GM19238 (cell line): ENCODE data around the gene LMAN2L.
"Not testable (repeated sequence)": the region's sequence is repeated elsewhere in the genome, so short reads cannot be mapped to it uniquely, and the experiment has no call there.

Source experiments
- DNase-seq: peaks from one replicate; pipeline ENCODE4 v3.0.0; 2011; ENCODE audit warnings: low spot score; ENCODE audit not compliant: insufficient read length

LMAN2L gene

DNA sequence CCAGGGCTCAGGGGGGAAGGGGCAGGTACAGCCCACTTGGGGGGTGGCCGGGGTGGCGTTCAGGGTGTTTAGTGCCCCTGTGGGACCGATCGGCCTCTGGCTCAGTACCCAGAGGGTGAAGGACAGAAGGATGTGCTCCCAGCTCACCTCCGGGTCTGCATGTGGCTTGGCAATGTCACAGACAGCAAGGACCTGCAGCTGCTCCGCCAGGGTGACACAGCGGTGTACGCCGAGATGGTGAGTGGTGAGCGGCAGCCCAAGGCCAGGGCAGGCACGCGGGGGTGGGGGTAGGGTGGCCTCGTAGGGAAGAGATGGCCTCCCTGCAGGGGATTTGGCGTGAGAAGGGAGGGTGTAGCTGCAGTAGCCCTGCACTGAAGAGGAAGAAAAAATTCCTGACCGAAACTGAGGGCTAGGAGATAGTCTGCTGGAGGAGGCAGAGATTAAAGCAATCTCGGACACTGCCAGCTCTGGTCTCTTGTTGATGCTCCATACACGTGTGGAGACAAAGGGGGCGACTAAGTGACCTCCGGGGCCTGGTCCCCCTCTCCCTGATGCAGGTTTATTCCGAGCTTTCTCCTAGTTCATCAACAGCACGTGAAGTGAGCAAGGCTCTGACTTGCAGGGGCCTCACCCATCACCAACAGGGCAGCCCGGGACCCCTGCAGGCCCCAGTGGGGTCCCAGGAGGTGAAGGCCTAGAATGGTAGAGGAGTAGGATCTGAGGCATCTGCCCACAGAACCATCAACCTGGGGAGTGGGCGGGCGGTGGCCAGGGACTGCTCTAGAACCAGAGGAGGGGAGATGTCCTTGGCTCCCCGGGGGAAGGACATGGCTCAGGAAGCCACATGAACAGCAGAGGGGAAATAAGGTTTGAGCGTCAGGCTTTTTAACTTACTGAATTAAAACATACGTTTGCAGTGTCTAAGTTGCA lies 51.9 kb downstream of the LMAN2L start:
- DNase-seq = no peak

DNA sequence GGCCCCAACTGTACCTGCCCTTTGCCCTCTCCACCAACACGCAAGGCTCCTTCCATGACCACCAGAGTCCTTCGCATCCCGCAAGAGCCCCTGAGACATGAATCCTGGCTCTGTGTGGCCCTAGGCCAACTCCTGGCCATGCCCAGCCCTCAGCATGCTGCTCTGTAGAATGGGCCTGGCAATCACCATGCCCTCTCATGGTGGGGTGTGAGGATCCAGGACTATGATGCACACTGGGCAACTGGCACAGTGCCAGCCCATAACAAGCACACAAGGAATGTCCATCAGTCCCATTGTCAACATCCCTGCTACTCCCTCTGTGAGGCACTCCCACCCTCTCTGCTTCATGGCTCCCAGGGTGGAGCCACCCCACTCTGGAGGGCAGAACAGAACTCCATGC lies 52.6 kb downstream of the LMAN2L start:
- DNase-seq = no peak

DNA sequence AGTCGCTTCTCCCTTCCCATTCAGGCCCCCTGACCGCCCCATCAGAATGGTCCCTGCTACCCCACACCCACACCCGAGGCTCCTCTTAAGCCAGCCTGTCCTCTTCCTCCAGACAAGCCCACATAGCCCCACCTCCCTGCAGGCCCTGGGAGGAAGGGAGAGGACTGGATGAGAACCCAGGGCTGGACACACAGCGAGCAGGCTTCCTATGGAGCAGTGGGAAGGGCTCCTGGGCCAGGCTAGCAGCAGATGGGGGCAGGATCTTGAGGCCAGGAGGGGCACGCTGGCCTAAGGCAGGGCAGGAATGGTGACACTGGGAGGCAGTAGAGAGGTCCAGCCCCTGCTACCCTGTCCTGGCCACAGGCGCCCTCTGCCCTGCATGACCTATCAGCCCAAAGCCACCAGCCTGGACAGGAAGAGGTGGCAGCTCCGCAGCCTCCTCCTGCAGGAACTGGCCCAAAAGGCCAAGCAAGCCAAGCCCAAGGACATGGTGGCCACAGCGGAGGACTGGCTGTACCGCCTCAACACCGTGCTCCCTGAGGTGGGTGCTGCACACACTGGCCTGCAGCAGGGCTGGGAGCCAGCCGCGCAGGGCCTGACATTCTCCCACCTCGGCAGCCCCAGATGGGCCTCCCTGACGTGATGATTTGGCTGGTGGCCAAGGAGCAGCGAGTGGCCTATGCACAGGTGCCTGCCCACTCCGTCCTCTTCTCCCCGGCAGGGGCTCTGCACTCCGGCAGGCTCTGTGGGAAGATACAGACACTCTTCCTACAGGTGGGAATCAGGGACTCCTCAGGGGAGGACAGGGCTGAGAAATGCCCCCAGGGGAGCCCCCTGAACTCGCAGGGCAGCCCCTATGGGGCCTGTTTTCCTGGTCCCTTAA lies 54.0 kb downstream of the LMAN2L start:
- DNase-seq = no peak

DNA sequence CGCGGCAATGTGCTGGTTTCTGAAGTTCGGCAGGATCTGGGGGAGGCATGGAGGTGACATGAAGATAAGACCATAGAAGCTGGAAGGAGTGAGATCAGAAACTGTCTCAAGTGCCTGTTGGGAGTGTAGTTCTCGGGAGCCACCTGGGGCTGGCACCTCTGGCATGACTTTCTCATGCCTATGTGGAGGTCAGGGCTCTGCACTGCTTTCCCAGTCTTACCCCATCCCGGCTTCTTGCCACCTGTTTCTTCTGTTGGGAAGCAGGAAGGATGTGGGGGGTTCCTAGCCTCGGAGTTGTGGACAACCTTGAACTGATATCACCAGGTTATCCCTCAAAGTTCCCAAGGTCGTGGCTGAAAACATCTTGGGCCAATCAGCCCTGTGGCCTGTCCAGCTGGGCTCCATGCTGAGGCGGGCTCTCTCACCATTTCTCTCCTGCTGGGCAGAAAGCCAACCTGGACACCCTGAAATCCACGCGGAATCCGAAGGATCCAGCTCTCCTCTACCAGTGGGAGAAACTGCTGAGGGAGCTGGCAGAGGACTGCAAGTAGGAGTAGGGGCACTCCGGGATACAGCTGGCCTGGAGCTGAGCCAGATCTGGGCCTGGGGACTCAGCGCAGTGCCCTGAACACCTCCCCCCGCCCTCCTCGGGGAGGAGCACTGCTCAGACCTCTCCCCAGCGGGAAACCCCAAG lies 54.8 kb downstream of the LMAN2L start:
- DNase-seq = no peak

DNA sequence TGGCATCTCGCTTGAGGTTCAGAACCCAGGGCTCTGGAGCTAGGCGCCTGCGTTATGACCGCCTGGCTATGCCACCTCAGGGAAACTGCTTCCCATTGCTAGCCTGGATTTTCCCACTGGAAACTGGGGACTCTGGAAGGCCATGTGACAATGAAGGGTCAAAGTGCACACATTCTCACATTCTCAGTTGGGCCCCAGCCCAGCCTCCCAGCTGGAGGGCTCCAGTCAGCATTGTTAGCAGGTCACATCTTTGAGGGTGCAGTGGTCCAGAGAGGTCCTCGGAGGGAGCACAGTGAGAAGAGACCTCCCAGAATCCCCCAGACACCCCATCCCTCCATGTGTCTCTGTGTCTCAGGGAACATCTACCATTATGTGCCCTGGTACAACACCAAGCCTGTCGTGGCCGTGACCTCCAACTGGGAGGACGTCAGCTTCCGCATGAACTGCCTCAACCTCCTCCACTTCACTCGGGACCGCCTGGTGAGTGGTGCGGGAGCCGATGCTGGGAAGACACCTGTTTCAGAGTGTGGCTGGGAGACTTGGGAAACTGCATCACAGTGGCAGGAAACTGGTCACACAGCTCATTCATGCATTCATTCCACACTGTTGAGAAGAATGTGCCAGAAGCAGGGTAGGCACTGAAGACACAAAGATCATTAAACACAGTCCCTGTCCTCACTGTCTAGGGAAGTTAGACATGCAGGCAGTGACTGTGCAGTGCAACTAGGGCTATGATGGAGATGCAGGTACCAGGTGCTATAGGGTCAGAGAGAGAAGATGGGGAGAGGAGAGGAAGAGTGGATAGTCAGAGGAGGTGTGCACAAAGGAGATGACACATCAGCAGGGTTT lies 55.7 kb downstream of the LMAN2L start:
- DNase-seq = no peak

DNA sequence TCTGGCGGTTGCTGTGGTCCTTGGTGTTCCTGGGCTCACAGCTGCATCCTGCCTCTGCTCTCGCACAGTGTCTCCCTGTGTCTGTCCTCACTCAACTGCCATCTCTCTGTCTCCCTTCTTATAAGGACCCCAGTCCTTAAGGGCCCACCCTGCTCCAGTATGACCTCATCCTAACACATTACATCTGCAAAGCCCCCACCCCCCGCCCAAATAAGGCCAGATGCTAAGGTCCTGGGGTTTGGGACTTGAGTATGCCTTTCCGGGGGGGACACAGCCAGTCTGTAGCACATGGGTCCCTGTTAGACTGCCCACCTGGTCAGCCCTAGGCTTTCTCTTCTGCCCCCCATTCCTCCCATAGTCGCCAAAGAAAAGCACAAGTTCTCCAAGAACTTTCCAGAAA lies 56.6 kb downstream of the LMAN2L start:
- DNase-seq = no peak

DNA sequence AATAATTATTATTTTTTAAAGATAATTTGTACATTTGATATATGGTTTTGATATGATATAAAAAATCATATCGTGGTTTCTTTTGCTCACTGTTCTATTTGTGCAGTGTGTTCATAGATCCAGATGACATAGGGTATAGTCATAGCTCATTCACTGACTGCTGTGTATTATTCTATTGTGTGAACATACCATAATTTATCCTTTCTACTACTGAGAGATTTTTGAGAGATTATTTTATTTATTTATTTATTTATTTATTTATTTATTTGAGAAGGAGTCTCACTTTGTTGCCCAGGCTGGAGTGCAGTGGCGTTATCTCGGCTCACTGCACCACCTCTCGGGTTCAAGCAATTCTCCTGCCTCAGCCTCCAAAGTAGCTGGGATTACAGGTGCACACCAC lies 58.3 kb downstream of the LMAN2L start:
- no peak for DNase-seq

DNA sequence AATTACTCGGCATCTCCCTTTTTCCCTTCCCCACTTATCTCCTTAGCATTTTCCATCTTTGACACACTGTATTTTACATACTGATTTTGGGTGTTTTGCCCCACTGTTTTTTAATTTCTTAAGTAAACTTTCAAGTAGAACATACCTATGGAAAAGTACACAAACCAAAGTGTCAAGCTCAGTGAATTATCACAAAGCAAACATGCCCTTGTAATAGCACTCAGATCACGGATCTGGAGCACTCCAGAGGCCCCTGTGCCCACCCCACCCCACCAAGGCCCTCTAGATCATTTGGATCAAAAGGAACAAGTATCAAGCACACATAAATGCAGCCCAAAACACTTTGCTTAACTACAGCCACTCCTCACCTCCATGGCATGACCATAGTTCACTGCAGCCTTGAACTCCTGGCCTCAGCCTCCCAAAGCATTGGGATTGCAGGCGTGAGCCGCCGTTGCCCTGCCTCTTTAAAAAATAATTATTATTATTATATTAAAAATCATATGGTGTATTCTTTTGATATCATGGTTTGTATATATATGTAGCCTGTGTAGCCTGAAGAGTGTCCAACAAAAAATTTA lies 59.2 kb downstream of the LMAN2L start:
- DNase-seq = no peak

DNA sequence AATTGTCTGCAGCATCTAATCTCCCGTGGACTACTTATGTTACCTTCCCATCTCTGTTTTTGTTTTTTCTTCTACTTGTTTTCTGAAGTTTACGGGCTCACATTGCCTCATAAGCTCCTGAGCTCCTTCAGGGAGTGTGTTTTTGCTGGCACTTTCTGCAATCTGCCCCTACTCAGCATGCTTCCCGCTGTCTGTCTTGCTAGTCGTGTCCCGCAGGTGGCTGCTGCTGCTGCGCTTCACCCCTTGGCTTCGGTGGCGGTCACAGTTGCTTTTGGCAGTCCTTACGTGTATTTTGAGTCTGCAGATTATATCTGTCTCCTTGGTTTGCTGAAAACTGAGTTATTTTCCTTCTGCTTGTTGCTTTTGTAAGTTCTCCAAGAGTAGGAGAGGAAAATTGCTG lies 60.0 kb downstream of the LMAN2L start:
- no peak for DNase-seq

DNA sequence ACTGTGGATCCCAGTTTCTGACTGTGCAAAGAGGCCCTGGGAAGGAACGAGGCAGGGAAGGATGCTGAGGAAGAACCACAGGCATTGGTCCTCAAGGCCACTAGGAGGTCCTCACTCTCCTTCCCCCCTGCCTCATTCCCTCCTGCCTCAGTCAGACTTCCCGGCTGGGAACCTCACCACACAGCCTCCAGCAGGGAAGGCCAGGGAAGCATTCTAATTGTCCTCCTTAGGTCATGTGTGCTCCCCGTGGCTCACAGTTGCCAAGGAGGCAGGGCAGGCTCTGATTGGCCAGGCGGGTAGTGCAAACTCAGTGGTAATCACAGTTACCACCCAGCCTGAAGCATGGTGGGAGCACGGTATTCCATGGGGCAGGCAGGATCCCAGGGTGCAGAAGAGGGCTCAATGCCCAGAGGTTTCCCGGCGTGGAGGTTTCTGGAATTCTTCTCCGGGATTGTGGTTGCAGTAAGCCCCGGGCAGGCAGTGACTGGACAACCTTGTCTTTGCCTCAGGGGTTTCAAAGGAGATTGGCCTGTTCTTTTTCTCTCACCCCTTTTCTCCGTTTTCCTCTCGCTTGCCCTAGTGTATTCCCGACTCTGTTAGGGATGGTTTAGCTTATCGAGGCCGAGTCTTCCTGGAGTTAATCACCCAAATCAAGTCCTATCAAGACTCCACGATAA lies 70.2 kb downstream of the LMAN2L start:
- no peak for DNase-seq

DNA sequence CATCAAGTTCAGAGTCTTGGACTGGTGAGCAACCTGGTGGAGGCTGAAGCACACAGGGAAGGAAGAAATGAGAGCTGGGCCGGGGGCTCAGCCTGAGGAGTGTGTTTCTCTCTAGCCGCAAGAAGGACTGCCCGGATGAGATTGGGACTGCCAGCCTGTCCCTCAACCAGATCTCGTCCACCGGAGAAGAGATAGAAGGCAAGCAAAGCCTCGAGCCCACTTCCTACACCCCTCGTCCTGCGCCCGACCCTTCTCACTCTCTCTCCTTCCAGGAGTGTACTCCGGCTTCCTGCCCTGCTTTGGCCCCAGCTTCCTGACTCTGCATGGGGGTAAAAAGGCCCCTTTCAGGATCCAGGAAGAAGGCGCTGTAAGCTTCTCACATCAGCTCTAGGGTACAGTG lies 71.1 kb downstream of the LMAN2L start:
- DNase-seq = no peak

DNA sequence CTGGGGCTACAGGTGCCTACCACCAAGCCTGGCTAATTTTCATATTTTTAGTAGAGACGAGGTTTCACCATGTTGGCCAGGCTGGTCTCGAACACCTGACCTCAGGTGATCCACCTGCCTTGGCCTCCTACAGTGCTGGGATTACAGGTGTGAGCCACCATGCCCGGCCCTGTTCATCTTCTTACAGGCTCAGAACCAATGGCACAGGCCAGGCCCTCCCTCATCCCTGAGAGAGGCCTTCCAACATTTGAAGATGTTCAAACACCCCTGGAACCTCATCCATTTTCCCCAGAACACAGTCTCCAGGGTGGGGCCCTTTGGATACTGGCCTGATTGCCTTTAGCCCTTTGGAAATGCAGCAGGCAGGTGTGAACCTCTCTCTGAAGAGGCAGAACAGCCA lies 74.1 kb downstream of the LMAN2L start:
- DNase-seq = not testable (repeated sequence)

DNA sequence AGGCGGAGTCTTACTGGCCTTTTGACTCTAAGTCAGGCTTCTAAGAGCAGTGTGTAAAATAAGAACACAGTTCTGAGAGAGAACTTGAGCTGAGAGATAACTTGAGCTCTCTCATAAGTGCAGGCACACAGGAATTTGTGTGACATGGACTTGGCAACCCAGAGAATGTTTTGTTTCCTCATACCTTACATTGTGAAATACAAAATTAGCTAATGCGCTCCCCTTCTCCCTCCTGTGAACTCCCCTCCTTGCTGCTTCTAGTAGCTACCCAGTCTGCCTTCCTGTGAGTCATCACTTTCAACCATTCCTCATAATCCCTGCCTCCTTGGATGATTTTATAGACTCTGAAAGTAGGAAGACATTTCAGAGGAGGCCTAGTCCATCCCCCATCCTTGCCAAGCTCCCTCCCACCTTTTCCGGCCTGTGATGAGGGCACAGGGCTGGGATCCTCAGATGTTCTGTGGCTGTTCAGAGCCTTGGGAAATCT lies 74.7 kb downstream of the LMAN2L start:
- DNase-seq = no peak

DNA sequence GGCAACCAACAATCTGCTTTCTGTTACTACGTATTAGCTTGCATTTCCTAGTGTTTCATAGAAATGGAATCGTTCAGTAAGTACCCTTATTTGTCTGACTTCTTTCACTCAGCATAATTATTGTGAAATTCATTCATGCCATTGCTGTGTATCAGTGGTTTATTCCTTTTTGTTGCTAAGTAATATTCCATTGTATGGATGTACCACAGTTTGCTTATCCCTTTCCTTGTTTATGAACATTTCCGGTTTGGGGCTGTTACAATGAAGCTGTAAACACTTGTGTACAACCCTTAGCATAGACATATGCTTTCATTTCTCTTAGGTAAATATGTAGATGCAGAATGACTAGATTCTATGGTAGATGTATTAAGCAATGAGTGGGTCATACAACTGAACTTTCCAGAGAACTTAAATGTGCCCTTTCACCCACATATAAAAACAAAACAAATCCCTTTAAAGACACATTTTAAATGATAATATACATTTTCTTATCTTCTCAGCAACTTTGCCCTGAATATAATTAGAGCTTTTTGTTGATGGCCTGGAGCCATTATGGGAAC lies 75.4 kb downstream of the LMAN2L start:
- DNase-seq = no peak

DNA sequence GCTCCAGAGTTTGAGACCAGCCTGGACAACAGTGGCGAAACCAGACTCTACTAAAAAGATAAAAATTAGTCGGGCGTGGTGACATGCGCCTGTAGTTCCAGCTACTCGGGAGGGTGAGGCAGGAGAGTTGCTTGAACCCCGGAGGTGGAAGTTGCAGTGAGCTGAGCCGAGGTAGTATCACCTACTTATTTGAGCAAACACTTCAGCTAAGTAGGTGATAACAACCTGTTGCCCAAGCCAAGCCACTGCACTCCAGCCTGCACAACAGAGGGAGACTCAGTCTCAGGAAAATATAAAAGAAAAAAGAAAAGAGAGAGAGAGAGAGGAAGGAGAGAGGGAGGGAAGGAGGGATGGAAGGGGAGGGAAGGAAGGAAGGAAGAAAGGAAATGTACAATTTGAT lies 76.0 kb downstream of the LMAN2L start:
- DNase-seq = no peak

DNA sequence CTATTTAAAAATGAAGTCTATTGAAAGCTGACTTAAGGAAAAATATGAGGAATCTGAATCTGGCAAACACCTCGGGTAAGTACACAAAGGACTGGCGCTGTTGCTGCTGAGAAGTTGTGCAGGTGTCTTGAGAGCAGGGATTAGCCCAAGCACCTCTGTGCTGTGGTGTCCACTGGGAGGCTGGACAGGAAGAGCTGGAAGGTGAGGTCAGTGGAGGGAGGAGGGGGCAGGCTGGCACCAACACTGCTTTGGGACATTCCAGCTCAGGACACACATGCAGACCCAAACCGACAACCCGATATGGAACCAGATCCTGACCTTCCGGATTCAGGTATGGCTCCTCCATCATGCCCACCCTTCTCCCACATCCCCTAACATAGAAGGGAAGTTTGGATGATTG lies 76.7 kb downstream of the LMAN2L start:
- no peak for DNase-seq

DNA sequence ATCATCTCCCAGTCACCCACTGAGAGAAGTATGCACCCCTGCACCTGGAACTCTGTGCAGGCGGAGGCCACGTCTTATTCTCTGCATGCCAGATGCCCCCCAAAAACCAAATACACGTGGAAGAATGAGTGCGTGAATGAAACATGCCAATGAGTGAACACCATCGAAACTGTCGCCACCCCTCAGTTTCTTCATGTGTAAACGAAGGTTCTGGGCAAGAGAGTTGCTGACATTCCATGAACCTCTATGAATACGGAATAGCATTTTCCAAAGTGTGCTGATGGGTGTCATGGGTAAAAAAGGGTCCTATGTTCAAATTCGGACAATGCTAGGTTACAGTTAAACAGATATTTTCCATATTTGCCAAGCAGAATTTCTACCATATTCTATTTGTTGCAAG lies 77.5 kb downstream of the LMAN2L start:
- no peak for DNase-seq

DNA sequence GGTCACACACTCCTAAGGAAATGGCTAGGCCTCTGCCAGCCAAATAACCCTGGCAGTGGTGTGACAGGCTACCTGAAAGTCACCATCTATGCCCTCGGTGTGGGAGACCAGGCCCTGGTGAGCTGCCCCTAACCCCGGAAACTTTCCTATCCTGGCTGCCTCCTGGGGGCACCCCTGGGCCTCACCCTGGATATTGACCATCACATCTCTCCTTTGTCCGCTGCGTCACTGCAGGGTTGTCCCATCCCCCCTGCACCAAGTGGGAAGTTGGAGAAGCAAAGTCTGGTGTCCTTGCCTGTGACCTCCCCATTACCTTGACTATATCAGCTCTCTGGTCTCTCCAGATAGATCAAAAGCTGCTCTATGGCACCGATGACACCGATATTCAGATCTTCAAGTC lies 78.5 kb downstream of the LMAN2L start:
- no peak for DNase-seq

DNA sequence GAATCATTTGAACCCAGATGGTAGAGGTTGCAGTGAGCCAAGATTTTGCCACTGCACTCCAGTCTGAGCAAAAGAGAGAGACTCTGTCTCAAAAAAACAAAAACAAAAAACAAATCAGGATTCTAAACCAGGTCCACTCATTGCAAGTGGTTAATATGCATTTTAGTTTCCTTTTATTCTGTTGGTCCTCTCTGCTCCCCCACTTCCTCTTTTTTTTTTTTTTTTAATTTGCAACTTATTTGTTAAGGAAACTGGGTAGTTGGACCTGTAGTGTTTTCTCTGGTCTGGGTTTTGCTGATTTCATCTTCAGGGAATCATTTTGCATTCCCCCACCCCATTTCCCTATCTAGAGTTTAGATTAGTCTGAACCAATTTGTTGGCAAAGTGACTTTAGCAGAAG lies 83.3 kb downstream of the LMAN2L start:
- no peak for DNase-seq
